Measurements from ENCODE around the gene IGLL5. TPM values are rescaled to one million over a fixed set of nuclear protein-coding genes. Genes with fewer than 3 reads are reported as not detected.

IGLL5 gene
- polyA plus RNA-seq, 1 donor (not counting 4 experiments of a cell fraction or from before 2014, with no cell fraction given): not detected

DNA sequence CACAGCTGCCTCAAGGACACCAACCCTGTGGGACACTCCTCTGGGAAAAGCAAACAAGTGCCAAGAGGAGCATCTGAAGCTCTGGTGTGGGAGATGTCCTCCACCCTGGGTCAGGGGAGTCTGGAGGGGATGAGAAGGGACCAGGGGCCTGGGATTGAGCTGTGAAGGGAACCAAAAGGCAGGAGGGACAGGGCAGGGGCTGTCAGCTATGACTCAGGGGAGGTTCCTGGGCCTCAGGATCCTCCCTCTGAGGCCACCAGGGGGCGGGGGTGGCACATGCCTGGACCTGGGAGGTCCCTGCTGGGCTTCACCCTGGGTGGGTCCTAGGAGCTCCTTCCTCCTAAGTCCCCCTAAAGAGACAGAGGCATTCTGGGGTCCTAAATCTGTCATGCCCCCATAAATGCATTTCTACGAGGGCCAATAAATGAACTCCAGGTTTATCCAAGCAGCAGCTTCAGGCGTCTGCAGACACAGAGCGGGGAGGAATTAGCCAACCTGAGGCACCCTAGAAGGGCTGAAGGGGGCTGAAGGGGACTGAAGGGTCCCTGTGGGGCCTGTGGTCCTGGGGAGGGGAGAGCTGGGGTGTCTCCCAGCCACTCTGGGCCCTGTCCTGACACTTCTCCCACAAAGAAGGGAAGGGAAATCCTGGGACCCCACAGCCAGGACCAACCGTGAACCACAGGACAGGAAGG lies 31.9 kb upstream of the IGLL5 start:
- Histone ChIP-seq H2AFZ (ENCODE audit: control insufficient read depth, low read length) (no peak overlapping the region), H3K4me1 (ENCODE audit: control insufficient read depth, extremely low read depth, insufficient read depth, low read length) (no peaks in the 10 kb centered on the region), H3K4me3 (ENCODE audit: control insufficient read depth in 2 of 3, extremely low read depth in 1 of 3, insufficient read depth in 2 of 3, low read depth in 1 of 3, low read length in 3 of 3) (no peak overlapping the region), H3K79me2 (ENCODE audit: control insufficient read depth, insufficient read depth, low read length) (no peaks in the 10 kb centered on the region), H3K9me1 (ENCODE audit: control insufficient read depth, extremely low read depth, insufficient read depth, low read length) (no peaks in the 10 kb centered on the region), H4K20me1 (ENCODE audit: control insufficient read depth, extremely low read depth, insufficient read depth, low read length) (no peaks in the 10 kb centered on the region), H3K9me3 (ENCODE audit: control insufficient read depth, low read depth, low read length) (no peaks in the 10 kb centered on the region), H3K9ac (ENCODE audit: control insufficient read depth, extremely low read depth, insufficient read depth, low read length) (no peak overlapping the region), H3K27ac (ENCODE audit: control insufficient read depth, insufficient read depth, low read length) (no peak overlapping the region), H3K27me3 (ENCODE audit: control insufficient read depth, extremely low read depth, insufficient read depth, low read length) (peaks cover 14% of the 10 kb centered on the region), H3K36me3 (ENCODE audit: control insufficient read depth in 2 of 2, extremely low read depth in 1 of 2, insufficient read depth in 2 of 2, low read length in 2 of 2) (no peaks in the 10 kb centered on the region), H3K4me2 (ENCODE audit: control insufficient read depth, extremely low read depth, insufficient read depth, low read depth, low read length) (no peak overlapping the region)
- DNase-seq (ENCODE audit: low read depth, low spot score) (no peak), FAIRE-seq (no peak)
- dilution Hi-C loops (cut with MboI; ENCODE audit: extremely low pct_ligation_motif_present, low sequenced_read_pairs): no loop called here
- TF ChIP-seq CTCF (optimal IDR thresholded peaks at IDR 0.05 in 1 of 3, IDR thresholded peaks at IDR 0.05 in 1 of 3, conservative IDR thresholded peaks at IDR 0.05 in 1 of 3; ENCODE audit: extremely low read depth in 1 of 3, insufficient read depth in 2 of 3, low read length in 3 of 3) (peak in 2 of 3 experiments; percentile 52 to 64), EZH2 (IDR thresholded peaks at IDR 0.05; ENCODE audit: low read length) (no peak)

DNA sequence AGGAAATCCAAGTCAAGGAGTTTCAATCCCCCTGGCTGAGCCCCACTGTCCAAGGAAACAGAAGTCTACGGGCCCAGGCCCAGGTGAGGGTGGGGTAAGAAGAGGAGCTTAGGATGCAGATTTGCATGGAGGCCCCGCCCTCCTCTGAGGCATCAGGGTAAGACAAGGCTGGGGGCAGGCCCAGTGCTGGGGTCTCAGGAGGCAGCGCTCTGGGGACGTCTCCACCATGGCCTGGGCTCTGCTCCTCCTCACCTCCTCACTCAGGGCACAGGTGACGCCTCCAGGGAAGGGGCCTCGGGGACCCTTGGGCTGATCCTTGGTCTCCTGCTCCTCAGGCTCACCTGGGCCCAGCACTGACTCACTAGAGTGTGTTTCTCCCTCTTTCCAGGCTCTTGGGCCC lies 31.3 kb upstream of the IGLL5 start:
- dilution Hi-C loops (cut with MboI; ENCODE audit: extremely low pct_ligation_motif_present, low sequenced_read_pairs): no loop called here
- FAIRE-seq: no peak
- TF ChIP-seq CTCF (optimal IDR thresholded peaks at IDR 0.05 in 1 of 3, IDR thresholded peaks at IDR 0.05 in 1 of 3, conservative IDR thresholded peaks at IDR 0.05 in 1 of 3; ENCODE audit: extremely low read depth in 1 of 3, insufficient read depth in 2 of 3, low read length in 3 of 3) (no peak), EZH2 (IDR thresholded peaks at IDR 0.05; ENCODE audit: low read length) (no peak)
- H4K20me1 ChIP-seq (ENCODE audit: control insufficient read depth, extremely low read depth, insufficient read depth, low read length): no peaks in the 10 kb centered on the region
- H2AFZ ChIP-seq (ENCODE audit: control insufficient read depth, low read length): no peak overlapping the region
- no peak overlapping the region for H3K4me3 ChIP-seq (ENCODE audit: control insufficient read depth in 2 of 3, extremely low read depth in 1 of 3, insufficient read depth in 2 of 3, low read depth in 1 of 3, low read length in 3 of 3)
- no peak overlapping the region for H3K27ac ChIP-seq (ENCODE audit: control insufficient read depth, insufficient read depth, low read length)
- H3K36me3 ChIP-seq (ENCODE audit: control insufficient read depth in 2 of 2, extremely low read depth in 1 of 2, insufficient read depth in 2 of 2, low read length in 2 of 2): no peaks in the 10 kb centered on the region
- no peaks in the 10 kb centered on the region for H3K4me1 ChIP-seq (ENCODE audit: control insufficient read depth, extremely low read depth, insufficient read depth, low read length)
- no peaks in the 10 kb centered on the region for H3K9me3 ChIP-seq (ENCODE audit: control insufficient read depth, low read depth, low read length)
- H3K9me1 ChIP-seq (ENCODE audit: control insufficient read depth, extremely low read depth, insufficient read depth, low read length): no peaks in the 10 kb centered on the region
- no peak overlapping the region for H3K4me2 ChIP-seq (ENCODE audit: control insufficient read depth, extremely low read depth, insufficient read depth, low read depth, low read length)
- DNase-seq (ENCODE audit: low read depth, low spot score): no peak
- peaks cover 14% of the 10 kb centered on the region for H3K27me3 ChIP-seq (ENCODE audit: control insufficient read depth, extremely low read depth, insufficient read depth, low read length)
- H3K79me2 ChIP-seq (ENCODE audit: control insufficient read depth, insufficient read depth, low read length): no peaks in the 10 kb centered on the region
- H3K9ac ChIP-seq (ENCODE audit: control insufficient read depth, extremely low read depth, insufficient read depth, low read length): no peak overlapping the region
